CD4-positive, CD25-positive, alpha-beta regulatory T cell (primary cell): ENCODE measurements around the gene RBM28. TPM values are rescaled to one million over a fixed set of nuclear protein-coding genes. Genes with fewer than 3 reads are reported as not detected.

Source experiments
- ATAC-seq, 2 donors: fragments of 150-1000 bp; cut with Tn5 transposase; one replicate each; pipeline ENCODE4 v1.10.0; 2021; ENCODE audit warnings: low read depth in 2 of 2, moderate number of reproducible peaks in 2 of 2, moderate library complexity in 1 of 2
- DNase-seq, 3 donors: peaks; one replicate each; pipeline versions ENCODE4 v3.0.0 to v3.0.0-alpha.2; 2012 to 2022; ENCODE audit warnings: mixed read lengths in 1 of 3
- H3K27ac ChIP-seq: one replicate; pipeline ENCODE4 v1.7.0; 2013; ENCODE audit warnings: mild to moderate bottlenecking, low read length; ENCODE audit not compliant: insufficient read depth, poor library complexity, severe bottlenecking
- H3K27me3 ChIP-seq: one replicate; pipeline ENCODE4 v1.7.0; 2013; ENCODE audit warnings: low read length; ENCODE audit not compliant: control insufficient read depth, insufficient read depth
- H3K36me3 ChIP-seq: one replicate; pipeline ENCODE4 v1.7.0; 2013; ENCODE audit warnings: mild to moderate bottlenecking, low read length, moderate library complexity; ENCODE audit not compliant: control insufficient read depth, insufficient read depth
- H3K4me1 ChIP-seq: 2 replicates; pipeline ENCODE4 v1.7.0; 2013; ENCODE audit warnings: mild to moderate bottlenecking, low read length; ENCODE audit not compliant: insufficient read depth, control insufficient read depth, poor library complexity, severe bottlenecking
- H3K4me3 ChIP-seq: one replicate; pipeline ENCODE4 v1.7.0; 2013; ENCODE audit warnings: low read depth, mild to moderate bottlenecking, low read length, moderate library complexity
- H3K9me3 ChIP-seq, 2 experiments: 1 replicate in 1 of 2; 2 replicates in 1 of 2; pipeline ENCODE4 v1.7.0; 2013; ENCODE audit warnings: low read length in 2 of 2, mild to moderate bottlenecking in 1 of 2, moderate library complexity in 1 of 2; ENCODE audit not compliant: control insufficient read depth in 2 of 2
- H3K27ac Mint-ChIP-seq, 3 donors: one replicate each; pipeline ENCODE4 v1.8.0; 2020 to 2022; ENCODE audit warnings: mild to moderate bottlenecking in 3 of 3, mixed read lengths in 3 of 3, moderate library complexity in 2 of 3
- H3K27me3 Mint-ChIP-seq: one replicate; pipeline ENCODE4 v1.8.0; 2022; ENCODE audit warnings: mild to moderate bottlenecking, mixed read lengths
- H3K36me3 Mint-ChIP-seq: one replicate; pipeline ENCODE4 v1.8.0; 2020; ENCODE audit warnings: mixed read lengths
- H3K4me1 Mint-ChIP-seq, 4 donors: one replicate each; pipeline ENCODE4 v1.8.0; 2020 to 2022; ENCODE audit warnings: mixed read lengths in 4 of 4, mild to moderate bottlenecking in 1 of 4
- H3K4me3 Mint-ChIP-seq, 4 donors: one replicate each; pipeline ENCODE4 v1.8.0; 2020 to 2022; ENCODE audit warnings: mild to moderate bottlenecking in 4 of 4, mixed read lengths in 4 of 4, moderate library complexity in 3 of 4
- H3K9me3 Mint-ChIP-seq, 7 donors: one replicate each; pipeline ENCODE4 v1.8.0; 2020 to 2022; ENCODE audit warnings: mixed read lengths in 7 of 7, mild to moderate bottlenecking in 3 of 7, moderate library complexity in 2 of 7
- polyA plus RNA-seq, 4 donors: library from polyadenylated mRNA; unstranded; fragments of 300-500 nt; fragmentation: Illumina TruSeq; gene quantifications; one replicate each; pipeline ENCODE4 v1.2.3, GENCODE V29; 2021
- total RNA-seq: library from RNA; stranded (reverse); gene quantifications from one replicate; pipeline ENCODE4 v1.2.3, GENCODE V29; 2022

RBM28 gene, protein sequence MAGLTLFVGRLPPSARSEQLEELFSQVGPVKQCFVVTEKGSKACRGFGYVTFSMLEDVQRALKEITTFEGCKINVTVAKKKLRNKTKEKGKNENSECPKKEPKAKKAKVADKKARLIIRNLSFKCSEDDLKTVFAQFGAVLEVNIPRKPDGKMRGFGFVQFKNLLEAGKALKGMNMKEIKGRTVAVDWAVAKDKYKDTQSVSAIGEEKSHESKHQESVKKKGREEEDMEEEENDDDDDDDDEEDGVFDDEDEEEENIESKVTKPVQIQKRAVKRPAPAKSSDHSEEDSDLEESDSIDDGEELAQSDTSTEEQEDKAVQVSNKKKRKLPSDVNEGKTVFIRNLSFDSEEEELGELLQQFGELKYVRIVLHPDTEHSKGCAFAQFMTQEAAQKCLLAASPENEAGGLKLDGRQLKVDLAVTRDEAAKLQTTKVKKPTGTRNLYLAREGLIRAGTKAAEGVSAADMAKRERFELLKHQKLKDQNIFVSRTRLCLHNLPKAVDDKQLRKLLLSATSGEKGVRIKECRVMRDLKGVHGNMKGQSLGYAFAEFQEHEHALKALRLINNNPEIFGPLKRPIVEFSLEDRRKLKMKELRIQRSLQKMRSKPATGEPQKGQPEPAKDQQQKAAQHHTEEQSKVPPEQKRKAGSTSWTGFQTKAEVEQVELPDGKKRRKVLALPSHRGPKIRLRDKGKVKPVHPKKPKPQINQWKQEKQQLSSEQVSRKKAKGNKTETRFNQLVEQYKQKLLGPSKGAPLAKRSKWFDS
- total RNA-seq (28.3 TPM), polyA plus RNA-seq (1 to 10 TPM; 2.0 to 8.1 (median 6.6) TPM)

GRCh38 chr7:128343554-128344430 is at the start of gene RBM28:
Gene RBM28, minus strand, starts transcription at chr7:128343908. Its CDS starts 115 bp downstream, at chr7:128343793.
- peak; percentile 79 to 94 (median 90) for DNase-seq
- peak; percentile 93 to 96 for ATAC-seq
- H3K4me1 ChIP-seq: peaks cover 25% of the 10 kb centered on the region
- peaks cover 7% of the 10 kb centered on the region for H3K36me3 ChIP-seq
- peaks cover 6% of the 10 kb centered on the region for H3K36me3 Mint-ChIP-seq
- H3K27ac ChIP-seq: peak within 1 kb of the TSS; percentile 84
- peak within 1 kb of the TSS; percentile 88 to 95 (median 94) for H3K27ac Mint-ChIP-seq
- no peaks in the 10 kb centered on the region for H3K9me3 ChIP-seq
- H3K27me3 ChIP-seq: peaks cover 3% of the 10 kb centered on the region
- peaks cover 3 to 41% (median 31%) of the 10 kb centered on the region in 4 donors for H3K4me1 Mint-ChIP-seq
- H3K27me3 Mint-ChIP-seq: peaks cover 18% of the 10 kb centered on the region
- peak within 1 kb of the TSS; percentile 95 to 99 (median 98) for H3K4me3 Mint-ChIP-seq
- peaks cover 0 to 2% (median 0%) of the 10 kb centered on the region in 7 donors for H3K9me3 Mint-ChIP-seq
- H3K4me3 ChIP-seq: peak within 1 kb of the TSS; percentile 100

- Histone ChIP-seq H3K9me3 (no peaks in the 10 kb centered on the region), H3K27ac (no peak overlapping the region), H3K4me1 (no peaks in the 10 kb centered on the region), H3K4me3 (no peak overlapping the region), H3K27me3 (no peaks in the 10 kb centered on the region), H3K36me3 (peaks cover 43% of the 10 kb centered on the region)
- Mint-ChIP-seq H3K27ac (no peak overlapping the region), H3K27me3 (no peaks in the 10 kb centered on the region), H3K9me3 (no peaks in the 10 kb centered on the region), H3K4me3 (no peak overlapping the region), H3K4me1 (peaks cover 0 to 2% (median 0%) of the 10 kb centered on the region in 4 donors), H3K36me3 (peaks cover 6% of the 10 kb centered on the region)
- no peak for DNase-seq
- ATAC-seq: no peak
Measured at GRCh38 chr7:128392446-128393327, 49.0 kb upstream of the RBM28 start.

- peaks cover 34% of the 10 kb centered on the region for H3K36me3 ChIP-seq
Measured at GRCh38 chr7:128391805-128392204, 48.1 kb upstream of the RBM28 start.

DNA sequence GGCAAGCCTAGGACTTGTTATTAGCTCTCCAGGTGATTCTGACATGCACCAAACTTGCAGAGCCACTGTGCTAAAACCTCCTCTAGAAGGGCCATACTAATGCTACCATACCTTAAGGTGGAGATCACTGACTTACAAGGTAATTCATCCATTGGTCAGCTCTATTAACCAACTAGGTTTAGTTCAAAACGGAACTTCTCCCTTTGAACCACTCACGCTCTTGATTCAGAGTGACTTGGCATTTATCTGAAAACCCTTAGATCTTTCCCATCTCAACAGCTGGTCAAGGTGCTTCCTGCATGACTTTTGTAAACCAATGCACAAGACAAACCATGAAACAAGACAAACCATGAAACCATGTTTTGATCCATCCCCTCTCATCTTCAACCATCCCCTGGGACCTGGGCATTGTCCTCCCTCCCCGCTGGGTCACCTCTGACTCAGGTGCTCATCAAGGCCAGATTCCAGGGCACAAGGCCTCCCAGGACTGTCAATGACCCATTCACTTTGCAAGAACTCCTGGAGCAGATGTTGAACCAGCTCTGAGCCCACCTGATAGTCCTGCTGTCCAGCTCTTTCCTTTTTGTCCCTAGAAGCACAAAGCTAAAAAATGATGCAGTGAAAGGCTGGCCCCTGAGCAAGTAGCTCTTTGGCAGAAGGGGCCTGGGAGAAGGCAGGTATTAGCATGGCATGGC is 47.3 kb upstream of the RBM28 start:
- H3K4me3 Mint-ChIP-seq: no peak overlapping the region
- H3K4me1 Mint-ChIP-seq: peaks cover 0 to 4% (median 0%) of the 10 kb centered on the region in 4 donors
- Histone ChIP-seq H3K27me3 (no peaks in the 10 kb centered on the region), H3K36me3 (peaks cover 27% of the 10 kb centered on the region), H3K27ac (no peak overlapping the region), H3K9me3 (no peaks in the 10 kb centered on the region), H3K4me1 (no peaks in the 10 kb centered on the region), H3K4me3 (no peak overlapping the region)
- H3K27me3 Mint-ChIP-seq: no peaks in the 10 kb centered on the region
- DNase-seq: no peak
- no peak for ATAC-seq
- no peak overlapping the region for H3K27ac Mint-ChIP-seq
- no peaks in the 10 kb centered on the region for H3K9me3 Mint-ChIP-seq
- no peaks in the 10 kb centered on the region for H3K36me3 Mint-ChIP-seq

More at GRCh38 chr7:128391805-128392204, 48.1 kb upstream of the RBM28 start:
- Mint-ChIP-seq H3K36me3 (peaks cover 2% of the 10 kb centered on the region), H3K4me3 (no peak overlapping the region), H3K27me3 (no peaks in the 10 kb centered on the region), H3K27ac (no peak overlapping the region), H3K9me3 (no peaks in the 10 kb centered on the region), H3K4me1 (peaks cover 0 to 4% (median 0%) of the 10 kb centered on the region in 4 donors)
- Histone ChIP-seq H3K4me3 (no peak overlapping the region), H3K4me1 (no peaks in the 10 kb centered on the region), H3K27me3 (no peaks in the 10 kb centered on the region), H3K27ac (no peak overlapping the region), H3K9me3 (no peaks in the 10 kb centered on the region)
- DNase-seq (no peak), ATAC-seq (no peak)

DNA sequence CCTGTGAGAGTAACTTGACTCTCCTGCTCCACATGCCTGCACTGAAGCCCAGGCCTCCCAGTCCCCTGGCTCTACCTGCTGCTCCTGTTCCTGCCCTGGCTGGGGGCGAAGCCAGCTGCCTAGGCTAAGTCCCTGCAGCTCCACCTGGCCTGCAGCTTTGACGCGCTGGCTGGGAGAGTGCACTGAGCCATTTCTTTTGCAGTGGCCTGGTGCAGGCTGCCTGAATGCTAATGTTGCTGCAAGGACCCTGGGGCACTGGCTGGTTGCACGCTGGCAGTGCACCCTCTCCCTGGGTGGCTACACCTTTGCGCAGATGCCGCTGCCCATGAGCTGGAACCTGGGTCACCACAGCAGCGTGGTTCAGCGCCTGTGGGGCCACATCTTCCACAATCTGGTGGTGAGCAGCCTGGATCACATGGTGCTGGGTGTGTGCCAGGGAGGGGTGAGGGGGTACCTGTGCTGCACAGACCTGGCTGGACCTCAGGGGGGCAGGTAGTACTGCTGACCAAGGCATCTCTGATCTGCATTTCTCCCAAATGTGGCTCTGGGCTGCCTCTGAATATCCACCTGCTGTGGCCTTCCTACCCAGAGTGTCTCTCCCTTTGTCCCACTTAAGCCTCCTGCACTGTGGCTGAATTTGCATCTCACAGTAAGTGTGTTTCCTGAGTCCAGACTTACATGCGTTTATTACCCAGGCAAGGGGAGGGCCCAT is 46.1 kb upstream of the RBM28 start:
- Histone ChIP-seq H3K36me3 (peaks cover 16% of the 10 kb centered on the region), H3K27me3 (no peaks in the 10 kb centered on the region), H3K27ac (no peak overlapping the region), H3K9me3 (no peaks in the 10 kb centered on the region), H3K4me1 (no peaks in the 10 kb centered on the region), H3K4me3 (no peak overlapping the region)
- Mint-ChIP-seq H3K4me3 (no peak overlapping the region), H3K27ac (no peak overlapping the region), H3K4me1 (peaks cover 0 to 4% (median 0%) of the 10 kb centered on the region in 4 donors), H3K9me3 (no peaks in the 10 kb centered on the region), H3K36me3 (no peaks in the 10 kb centered on the region), H3K27me3 (no peaks in the 10 kb centered on the region)
- no peak for DNase-seq
- ATAC-seq: no peak

GRCh38 chr7:128389085-128389617 is 45.4 kb upstream of the RBM28 start:
- Mint-ChIP-seq H3K27ac (no peak overlapping the region), H3K4me3 (no peak overlapping the region)

More at GRCh38 chr7:128389085-128389617, 45.4 kb upstream of the RBM28 start:
- Histone ChIP-seq H3K4me3 (no peak overlapping the region), H3K27me3 (no peaks in the 10 kb centered on the region), H3K27ac (no peak overlapping the region), H3K36me3 (peaks cover 10% of the 10 kb centered on the region), H3K9me3 (no peaks in the 10 kb centered on the region), H3K4me1 (no peaks in the 10 kb centered on the region)
- Mint-ChIP-seq H3K36me3 (no peaks in the 10 kb centered on the region), H3K9me3 (no peaks in the 10 kb centered on the region), H3K27me3 (no peaks in the 10 kb centered on the region), H3K4me1 (peaks cover 0 to 4% (median 0%) of the 10 kb centered on the region in 4 donors)
- DNase-seq (no peak), ATAC-seq (no peak)
